ENCODE results near the gene ABL1.

Gene ABL1

DNA sequence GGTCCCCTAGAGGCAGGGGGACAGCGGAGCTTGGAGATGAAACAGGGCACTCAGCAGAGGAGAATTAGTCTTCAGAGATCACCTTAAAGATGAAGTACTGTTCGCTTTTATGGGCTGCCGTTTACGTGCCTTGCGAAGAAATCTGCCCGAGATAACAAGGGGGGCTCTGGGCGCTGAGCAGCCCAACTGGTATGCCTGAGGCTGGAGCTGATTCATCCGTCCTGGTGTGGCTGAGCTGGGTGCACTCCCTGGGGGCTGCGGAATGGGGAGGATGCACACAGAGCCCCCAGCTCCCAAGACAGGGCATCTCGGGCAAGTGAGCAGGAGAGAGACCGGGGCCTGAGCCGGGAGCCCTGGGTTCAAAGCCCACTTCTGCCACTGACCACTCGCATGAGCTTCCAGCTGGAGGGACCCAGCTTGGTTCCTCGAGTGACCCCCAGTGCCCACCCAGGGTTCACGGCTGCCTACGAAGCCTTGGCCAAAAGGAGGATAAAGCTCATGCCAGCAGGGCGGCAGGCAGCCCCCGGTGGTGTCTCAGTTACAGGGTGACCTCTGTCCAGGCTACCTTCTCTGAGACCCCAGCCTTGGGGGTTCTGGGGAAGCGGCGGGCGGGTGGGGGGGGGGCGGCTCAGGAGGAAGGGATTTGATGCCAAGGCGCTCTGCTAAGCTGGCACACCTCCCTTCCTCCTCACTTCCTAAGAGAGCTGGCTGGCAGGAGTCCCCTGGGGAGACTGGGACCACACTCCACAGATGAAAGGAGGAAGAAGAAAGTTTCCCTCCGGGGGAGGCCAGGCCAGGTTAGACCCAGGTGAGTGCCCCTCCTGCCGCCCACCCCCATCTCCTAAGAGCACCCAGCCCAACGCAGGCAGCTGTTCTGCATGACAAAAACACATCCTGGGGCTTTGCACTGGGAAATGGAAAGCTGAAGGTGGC, 98.3 kb downstream of the ABL1 start:
- DNase-seq (ENCODE audit: low read depth), result peak; percentile 59

DNA sequence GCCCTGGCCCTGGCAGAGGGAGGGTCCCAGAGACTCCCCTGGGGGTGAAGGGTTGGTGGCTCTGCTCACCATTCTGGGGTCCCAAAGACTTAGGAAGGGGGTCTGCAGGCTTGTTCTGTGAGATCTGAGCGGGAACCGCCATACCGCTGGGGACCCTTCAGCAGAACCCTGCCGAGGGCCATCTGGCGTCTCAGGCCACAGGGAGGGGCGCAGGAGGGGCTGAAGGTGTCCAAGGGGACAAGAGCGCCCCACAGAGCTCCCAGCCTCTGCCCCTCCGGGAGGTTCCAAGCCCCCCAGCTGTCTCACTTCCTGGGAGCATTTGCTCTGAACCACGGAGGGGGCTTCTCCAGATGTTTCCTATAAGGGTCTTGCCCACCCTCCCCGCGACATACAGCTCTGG, 99.2 kb downstream of the ABL1 start:
- DNase-seq (ENCODE audit: low read depth), result no peak

DNA sequence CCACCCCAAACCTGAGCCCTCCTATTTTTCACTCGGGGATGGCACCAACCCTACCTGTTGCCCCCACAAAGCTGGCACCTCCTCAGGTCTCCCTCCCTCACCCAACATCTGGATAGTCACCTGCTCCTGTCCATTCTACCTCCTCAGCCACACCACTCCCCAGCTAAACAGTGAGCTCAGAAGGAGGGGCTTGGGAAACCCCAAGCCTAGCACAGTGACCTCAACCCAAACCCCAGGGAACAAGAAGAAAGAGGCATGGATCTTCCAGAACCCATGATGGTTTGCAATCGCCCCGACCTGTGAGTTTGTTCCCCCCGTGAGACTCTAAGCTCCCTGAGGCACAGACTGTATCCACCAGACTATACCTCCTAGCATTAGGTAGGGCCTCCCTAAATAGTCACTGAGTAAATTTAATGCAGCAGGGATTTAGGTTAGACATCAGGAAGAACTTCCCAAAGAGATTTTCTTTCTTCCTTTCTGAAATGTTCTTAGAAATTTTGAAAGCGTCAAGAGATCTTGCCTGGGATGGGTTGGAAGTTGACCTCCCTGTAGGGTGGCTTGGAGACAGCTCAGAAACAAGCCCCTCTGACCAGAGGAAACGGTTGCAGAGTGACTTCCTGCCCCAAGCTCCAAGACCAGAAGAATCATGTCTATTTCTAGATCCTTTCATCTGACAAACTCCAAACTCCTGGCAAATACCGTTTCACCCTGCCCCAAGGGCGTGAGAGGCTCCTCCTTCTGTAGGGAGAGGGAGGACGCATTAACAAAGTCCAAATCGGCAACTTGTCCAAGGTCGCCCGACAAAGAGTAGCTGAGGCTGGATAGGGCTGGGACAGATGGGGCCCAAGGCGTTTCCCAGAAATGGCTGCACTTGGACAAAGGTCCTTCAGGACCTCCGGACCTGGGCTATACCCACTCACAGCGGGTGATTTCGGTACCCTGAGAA, 99.9 kb downstream of the ABL1 start:
- no peak for DNase-seq (ENCODE audit: low read depth)

DNA sequence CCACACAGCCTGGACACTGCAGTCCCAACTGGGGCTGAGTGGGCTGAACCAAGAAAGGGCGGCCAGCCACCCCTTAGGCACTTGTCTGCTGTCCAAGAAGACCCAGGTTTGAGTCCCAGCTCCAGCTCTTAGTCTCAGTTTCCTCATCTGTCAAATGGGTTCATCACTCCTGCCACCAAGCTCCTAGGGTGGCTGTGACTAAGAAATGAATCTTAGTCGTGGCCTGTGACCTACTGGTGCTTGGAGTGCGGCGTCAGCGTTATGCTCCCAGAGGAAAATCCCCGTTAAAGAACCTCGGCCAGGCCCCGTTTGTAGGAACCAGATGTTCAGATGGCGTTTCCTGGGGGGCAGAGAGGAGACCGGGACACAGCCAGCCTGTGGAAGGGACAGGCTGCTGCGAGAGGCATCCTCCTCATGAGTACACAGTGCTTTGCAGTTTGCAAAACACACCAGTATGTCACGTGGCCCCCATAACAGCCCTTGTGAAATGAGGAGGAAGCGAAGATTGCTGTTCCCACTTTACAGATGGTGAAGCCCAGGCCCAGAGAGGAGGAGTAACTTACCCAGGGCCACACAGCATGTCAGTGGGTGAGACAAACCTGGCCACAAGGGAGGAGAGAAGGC, 100.7 kb downstream of the ABL1 start:
- DNase-seq (ENCODE audit: low read depth), result no peak

DNA sequence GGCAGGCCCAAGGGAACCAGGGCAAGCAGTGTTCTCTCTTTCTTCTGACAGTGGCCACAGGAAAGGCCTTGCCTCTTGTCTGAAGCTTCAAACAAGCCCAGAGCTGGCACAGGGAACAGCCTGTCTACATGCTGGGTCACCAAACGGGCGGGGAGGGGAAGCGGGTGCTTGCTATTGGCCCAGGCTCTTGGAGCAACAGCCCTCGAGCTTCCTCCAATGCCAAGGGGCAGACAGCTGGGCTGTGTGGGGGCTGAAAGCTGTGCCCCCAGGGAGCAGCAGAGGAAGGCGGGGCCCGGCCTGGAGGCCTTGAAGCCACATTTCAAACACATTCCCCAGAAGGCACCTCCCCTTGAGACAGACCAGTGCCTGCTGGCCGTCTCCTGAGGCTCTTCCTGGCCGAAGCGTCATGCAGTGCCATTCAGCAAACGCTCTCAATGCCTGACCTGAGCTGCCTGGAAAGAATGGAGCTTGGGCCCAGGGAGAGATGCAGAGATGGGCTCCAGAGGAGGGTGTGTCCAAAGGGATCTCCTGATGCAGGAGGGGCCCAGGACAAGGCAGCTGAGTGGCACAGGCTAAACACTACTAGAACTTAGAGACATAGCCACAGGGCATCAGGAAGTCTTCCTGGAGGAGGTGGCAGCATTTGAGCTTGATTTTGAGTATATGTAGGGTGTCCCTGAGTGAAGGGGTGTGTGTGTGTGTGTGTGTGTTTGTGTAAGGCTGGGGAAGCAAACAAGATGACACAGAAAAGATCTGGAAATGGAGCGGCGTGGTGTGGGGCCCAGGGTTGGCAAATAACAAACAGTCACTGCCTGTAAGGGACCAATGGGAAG, 101.4 kb downstream of the ABL1 start:
- peak; percentile 58 for DNase-seq (ENCODE audit: low read depth)
